Natural killer cell (primary cell): ENCODE measurements around the gene ZNF334. TPM values are rescaled to one million over a fixed set of nuclear protein-coding genes. Genes with fewer than 3 reads are reported as not detected.

Experiments
- ATAC-seq, 3 donors: fragments of 150-1000 bp in 2 of 3; fragments of 200-7000 bp in 1 of 3; cut with Tn5 transposase; 1 replicate in 1 of 3; 2 replicates in 2 of 3; pipeline ENCODE4 v1.10.0; 2021; ENCODE audit warnings: mild to moderate bottlenecking in 2 of 3, moderate library complexity in 2 of 3
- DNase-seq, 2 donors: peaks; one replicate each; pipeline versions ENCODE4 v3.0.0 to v3.0.0-alpha.2; 2013 to 2021; ENCODE audit warnings: mixed read lengths in 1 of 2
- H3K27ac ChIP-seq: one replicate; pipeline ENCODE4 v1.5.1; 2013; ENCODE audit warnings: mild to moderate bottlenecking, low read length
- H3K27me3 ChIP-seq: one replicate; pipeline ENCODE4 v1.6.1; 2013; ENCODE audit warnings: low read length; ENCODE audit not compliant: control insufficient read depth, insufficient read depth
- H3K36me3 ChIP-seq: one replicate; pipeline ENCODE4 v1.6.1; 2013; ENCODE audit warnings: low read length; ENCODE audit not compliant: control insufficient read depth, insufficient read depth
- H3K4me1 ChIP-seq: one replicate; pipeline ENCODE4 v1.6.1; 2013; ENCODE audit warnings: low read length; ENCODE audit not compliant: control insufficient read depth, insufficient read depth
- H3K4me3 ChIP-seq: one replicate; pipeline ENCODE4 v1.5.1; 2013; ENCODE audit warnings: low read length
- H3K9me3 ChIP-seq: one replicate; pipeline ENCODE4 v1.6.1; 2013; ENCODE audit warnings: low read length; ENCODE audit not compliant: control insufficient read depth, insufficient read depth
- H3K27ac Mint-ChIP-seq, 2 donors: one replicate each; pipeline ENCODE4 v1.8.0; 2022; ENCODE audit warnings: mild to moderate bottlenecking in 2 of 2, mixed read lengths in 2 of 2, moderate library complexity in 1 of 2
- H3K27me3 Mint-ChIP-seq, 2 donors: one replicate each; pipeline ENCODE4 v1.8.0; 2022; ENCODE audit warnings: low read depth in 2 of 2, mixed read lengths in 2 of 2
- H3K36me3 Mint-ChIP-seq: one replicate; pipeline ENCODE4 v1.8.0; 2022; ENCODE audit warnings: mixed read lengths
- H3K4me1 Mint-ChIP-seq, 2 donors: one replicate each; pipeline ENCODE4 v1.8.0; 2022; ENCODE audit warnings: mixed read lengths in 2 of 2
- H3K4me3 Mint-ChIP-seq: one replicate; pipeline ENCODE4 v1.8.0; 2022; ENCODE audit warnings: mild to moderate bottlenecking, moderate library complexity, mixed read lengths
- H3K9me3 Mint-ChIP-seq, 2 donors: one replicate each; pipeline ENCODE4 v1.8.0; 2022; ENCODE audit warnings: mixed read lengths in 2 of 2
- WGBS: methylation state at CpG from one replicate; pipeline ENCODE4 v1.1.7; 2013; ENCODE audit warnings: missing lambda C conversion rate; ENCODE audit not compliant: insufficient coverage; 5-methylcytosine and 5-hydroxymethylcytosine counted together
- intact Hi-C: fragments of 100-400 bp; cut with micrococcal nuclease; formaldehyde crosslinking; loops from one replicate; pipeline ENCODE4 v1.14.2; 2022
- total RNA-seq, 4 donors: library from RNA; stranded (reverse); fragments of 120-200 nt in 1 of 4; gene quantifications; one replicate each; pipeline versions ENCODE4 v1.2.3 to v1.2.4, GENCODE V29; 2013 to 2022
- TF ChIP-seq, protein P1 (sequence below): fragments of 200-600 bp; IDR thresholded peaks from one replicate; pipeline ENCODE4 v1.8.0; 2022; ENCODE audit warnings: antibody characterized with exemption

Gene ZNF334
- total RNA-seq, 3 donors from 2014 or later (not counting 1 experiment from before 2014, with no cell fraction given): 0.43 to 0.59 (median 0.43) TPM

DNA sequence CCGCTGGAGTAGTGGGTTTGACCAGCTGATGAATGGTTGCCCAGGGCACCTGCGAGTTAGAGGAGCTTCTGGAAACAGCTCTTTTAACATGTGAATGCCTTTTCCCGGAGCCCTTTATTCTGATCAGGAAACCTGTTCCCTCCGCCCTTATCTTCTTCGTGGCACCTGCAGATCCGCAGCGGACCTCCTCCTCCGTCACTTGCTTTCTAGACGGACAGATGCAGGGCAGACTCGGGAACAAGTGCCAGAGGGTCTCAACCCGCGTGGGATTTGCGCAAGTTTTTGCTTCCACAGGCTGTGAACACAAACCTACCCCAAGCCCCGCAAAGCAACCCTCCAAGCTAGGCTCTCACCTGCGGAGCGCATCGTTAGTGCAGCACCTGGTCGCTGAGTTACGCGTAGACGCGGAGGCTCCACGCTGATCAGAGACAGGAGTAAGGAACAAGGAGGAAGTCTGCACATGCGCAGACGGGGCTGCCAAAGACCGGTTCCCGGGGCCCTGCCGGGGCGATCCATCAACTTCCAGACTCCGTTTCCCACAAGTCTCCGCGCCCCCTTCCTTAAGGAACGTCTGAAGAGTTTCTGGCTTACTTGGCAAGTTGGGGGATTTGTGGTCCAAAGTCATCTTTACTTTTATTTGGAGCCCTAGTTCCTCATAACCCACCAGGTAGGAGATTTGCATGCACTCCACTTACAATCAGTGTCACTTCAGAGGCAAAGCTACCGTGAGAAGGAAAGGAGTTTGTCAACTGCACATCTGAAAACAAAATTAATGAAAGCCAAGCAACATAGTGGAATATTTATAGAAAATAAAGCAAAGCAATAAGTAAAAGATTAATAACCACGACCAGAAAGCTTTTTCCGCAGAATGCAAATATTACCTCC lies 54.3 kb downstream of the ZNF334 start:
- DNase-seq (peak in 1 of 2 donors; percentile 17), ATAC-seq (no peak)
- no peak overlapping the region for H3K27ac ChIP-seq
- Mint-ChIP-seq H3K27me3 (peaks cover 25 to 41% of the 10 kb centered on the region in 2 donors), H3K36me3 (peaks cover 14% of the 10 kb centered on the region), H3K27ac (no peak overlapping the region), H3K9me3 (peaks cover 4 to 7% of the 10 kb centered on the region in 2 donors), H3K4me3 (no peak overlapping the region), H3K4me1 (peaks cover 0 to 5% of the 10 kb centered on the region in 2 donors)
- peaks cover 7% of the 10 kb centered on the region for H3K9me3 ChIP-seq
- H3K36me3 ChIP-seq: no peaks in the 10 kb centered on the region
- intact Hi-C loops: no loop called here
- H3K4me1 ChIP-seq: peaks cover 5% of the 10 kb centered on the region
- TF ChIP-seq, protein P1, sequence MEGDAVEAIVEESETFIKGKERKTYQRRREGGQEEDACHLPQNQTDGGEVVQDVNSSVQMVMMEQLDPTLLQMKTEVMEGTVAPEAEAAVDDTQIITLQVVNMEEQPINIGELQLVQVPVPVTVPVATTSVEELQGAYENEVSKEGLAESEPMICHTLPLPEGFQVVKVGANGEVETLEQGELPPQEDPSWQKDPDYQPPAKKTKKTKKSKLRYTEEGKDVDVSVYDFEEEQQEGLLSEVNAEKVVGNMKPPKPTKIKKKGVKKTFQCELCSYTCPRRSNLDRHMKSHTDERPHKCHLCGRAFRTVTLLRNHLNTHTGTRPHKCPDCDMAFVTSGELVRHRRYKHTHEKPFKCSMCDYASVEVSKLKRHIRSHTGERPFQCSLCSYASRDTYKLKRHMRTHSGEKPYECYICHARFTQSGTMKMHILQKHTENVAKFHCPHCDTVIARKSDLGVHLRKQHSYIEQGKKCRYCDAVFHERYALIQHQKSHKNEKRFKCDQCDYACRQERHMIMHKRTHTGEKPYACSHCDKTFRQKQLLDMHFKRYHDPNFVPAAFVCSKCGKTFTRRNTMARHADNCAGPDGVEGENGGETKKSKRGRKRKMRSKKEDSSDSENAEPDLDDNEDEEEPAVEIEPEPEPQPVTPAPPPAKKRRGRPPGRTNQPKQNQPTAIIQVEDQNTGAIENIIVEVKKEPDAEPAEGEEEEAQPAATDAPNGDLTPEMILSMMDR: no peak
- peaks cover 5% of the 10 kb centered on the region for H3K27me3 ChIP-seq
- H3K4me3 ChIP-seq: no peak overlapping the region
- WGBS: 15% methylated on average over 35 of the region's 36 CpGs

DNA sequence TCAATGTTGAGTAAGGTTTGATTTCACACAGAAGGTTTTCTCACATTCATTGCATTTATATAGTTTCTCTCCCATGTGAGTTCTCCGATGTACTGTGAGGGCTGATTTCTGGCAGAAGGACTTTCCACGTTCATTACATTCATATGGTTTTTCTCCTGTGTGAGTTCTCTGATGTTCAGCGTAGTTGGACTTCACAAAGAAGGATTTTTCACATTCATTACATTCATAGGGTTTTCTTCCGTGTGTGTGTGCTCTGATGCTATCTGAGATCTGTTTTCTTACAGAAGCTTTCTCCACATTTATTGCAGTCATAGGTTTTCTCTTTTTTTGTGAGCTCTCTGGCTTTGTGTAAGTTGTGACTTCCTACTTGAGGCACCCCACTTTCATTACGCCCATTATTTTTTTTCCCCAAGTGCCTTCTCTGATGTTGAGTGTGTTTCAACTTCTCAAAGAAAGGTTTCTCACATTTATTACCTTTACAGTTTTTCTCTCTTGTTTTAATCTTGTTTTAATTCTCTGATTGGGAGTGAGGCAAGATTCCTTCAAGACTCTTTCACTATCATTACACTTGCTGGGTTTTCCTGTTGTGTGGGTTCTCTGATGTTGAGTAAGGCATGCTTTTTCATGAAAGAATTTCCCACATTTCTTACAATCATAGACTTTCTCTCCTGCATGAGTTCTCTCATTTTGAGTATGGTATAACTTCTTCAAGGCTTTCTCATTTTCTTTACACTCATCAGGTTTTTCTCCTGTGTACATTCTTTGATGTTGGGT lies 56.9 kb downstream of the ZNF334 start:
- Mint-ChIP-seq H3K36me3 (peaks cover 14% of the 10 kb centered on the region), H3K27ac (no peak overlapping the region), H3K9me3 (peaks cover 4 to 7% of the 10 kb centered on the region in 2 donors), H3K4me3 (no peak overlapping the region), H3K27me3 (peaks cover 23 to 40% of the 10 kb centered on the region in 2 donors), H3K4me1 (peaks cover 0 to 5% of the 10 kb centered on the region in 2 donors)
- Histone ChIP-seq H3K27ac (no peak overlapping the region), H3K9me3 (peaks cover 7% of the 10 kb centered on the region), H3K27me3 (peaks cover 5% of the 10 kb centered on the region), H3K4me3 (no peak overlapping the region), H3K4me1 (peaks cover 5% of the 10 kb centered on the region), H3K36me3 (no peaks in the 10 kb centered on the region)
- ATAC-seq: no peak
- 96% methylated on average over 3 of the region's 5 CpGs for WGBS
- intact Hi-C loops: no loop called here
- TF ChIP-seq, protein P1: no peak
- no peak for DNase-seq

DNA sequence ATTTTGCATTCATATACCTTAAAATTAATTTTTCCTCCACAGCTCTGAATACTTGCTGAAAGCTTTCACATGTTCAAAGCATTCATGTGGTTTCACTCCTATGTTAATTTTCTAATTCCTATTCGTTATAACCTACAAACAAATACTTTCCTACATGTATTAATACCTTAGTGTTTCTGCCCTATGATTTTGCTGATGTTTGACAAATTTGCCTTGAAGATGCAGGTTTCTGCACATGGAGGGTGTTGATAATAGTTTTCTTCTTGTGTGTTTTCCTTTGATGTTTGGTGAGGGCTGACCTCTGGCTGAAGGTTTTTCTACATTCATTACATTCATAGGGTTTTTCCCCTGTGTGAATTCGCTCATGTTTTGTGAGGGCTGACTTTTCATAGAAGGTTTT lies 57.6 kb downstream of the ZNF334 start:
- Mint-ChIP-seq H3K4me3 (no peak overlapping the region), H3K36me3 (peaks cover 14% of the 10 kb centered on the region), H3K9me3 (peaks cover 4 to 7% of the 10 kb centered on the region in 2 donors), H3K27me3 (peaks cover 27 to 44% of the 10 kb centered on the region in 2 donors), H3K4me1 (peaks cover 0 to 5% of the 10 kb centered on the region in 2 donors), H3K27ac (no peak overlapping the region)
- Histone ChIP-seq H3K27me3 (peaks cover 5% of the 10 kb centered on the region), H3K36me3 (no peaks in the 10 kb centered on the region), H3K4me1 (peaks cover 5% of the 10 kb centered on the region), H3K9me3 (peaks cover 7% of the 10 kb centered on the region), H3K27ac (no peak overlapping the region), H3K4me3 (no peak overlapping the region)
- WGBS: 80% methylated on average over 1 of the region's 2 CpGs
- ATAC-seq (no peak), DNase-seq (no peak)
- TF ChIP-seq, protein P1: no peak
- intact Hi-C loops: no loop called here

Other genes with a start within 250 kb of the ZNF334 start
- gene CDH22, start 205.1 kb downstream of the ZNF334 start, total RNA-seq: not detected
- 100 to 1,000 TPM; 108 to 156 (median 142) TPM for gene ELMO2, start 106.9 kb downstream of the ZNF334 start, total RNA-seq
- not detected for gene OCSTAMP, start 37.1 kb upstream of the ZNF334 start, total RNA-seq
- gene SLC13A3, start 137.9 kb upstream of the ZNF334 start, total RNA-seq: under 1 TPM in 2 of 3 donors, not detected in 1; 0.63 TPM
- gene TP53RK, start 175.9 kb upstream of the ZNF334 start, total RNA-seq: 10 to 100 TPM in 1 of 3 donors, 1 to 10 TPM in 2; 5.0 to 10.4 (median 7.8) TPM
- gene SLC2A10, start 196.1 kb upstream of the ZNF334 start, total RNA-seq: 1 to 10 TPM in 1 of 3 donors, under 1 TPM in 2; 0.26 to 2.2 (median 0.79) TPM